Transverse colon (tissue), 4 donors: ENCODE results near the gene MAPKAP1. TPM values are rescaled to one million over a fixed set of nuclear protein-coding genes. Genes with fewer than 3 reads are reported as not detected.

Experiments
- DNase-seq: peaks from one replicate; pipeline ENCODE4 v3.0.0-alpha.2; 2019
- H3K27ac ChIP-seq, 4 donors: fragments of 200-600 bp; sonication (generic); 2 replicates each; pipeline ENCODE4 v1.5.1; 2016 to 2018; ENCODE audit warnings: inconsistent platforms in 4 of 4
- H3K27me3 ChIP-seq: fragments of 200-600 bp; sonication (generic); 2 replicates; pipeline ENCODE4 v1.5.1; 2017; ENCODE audit warnings: inconsistent platforms
- H3K36me3 ChIP-seq, 4 donors: fragments of 200-600 bp; sonication (generic); 2 replicates each; pipeline ENCODE4 v1.5.1; 2017 to 2019; ENCODE audit warnings: inconsistent platforms in 4 of 4
- H3K4me1 ChIP-seq, 4 donors: fragments of 200-600 bp; sonication (generic); 2 replicates each; pipeline ENCODE4 v1.5.1; 2017 to 2020; ENCODE audit warnings: inconsistent platforms in 4 of 4
- H3K4me3 ChIP-seq, 4 donors: fragments of 200-600 bp; sonication (generic); 1 replicate in 1 of 4; 2 replicates in 3 of 4; pipeline versions ENCODE4 v1.5.1 to v1.6.1; 2017 to 2019; ENCODE audit warnings: inconsistent platforms in 4 of 4
- H3K9me3 ChIP-seq, 2 donors: fragments of 200-600 bp; sonication (generic); 2 replicates each; pipeline ENCODE4 v1.5.1; 2017 to 2019; ENCODE audit warnings: inconsistent platforms in 2 of 2
- EP300 ChIP-seq: sonication (generic); formaldehyde crosslinking; IDR thresholded peaks from one replicate; pipeline ENCODE4 v1.6.1; 2017; ENCODE audit warnings: antibody characterized with exemption, low read depth
- POLR2A ChIP-seq: fragments of 450-650 bp; IDR thresholded peaks from one replicate; pipeline ENCODE4 v1.6.1; 2016; ENCODE audit warnings: antibody characterized with exemption, mild to moderate bottlenecking, moderate library complexity
- POLR2AphosphoS5 ChIP-seq, 3 donors: sonication (generic); formaldehyde crosslinking; IDR thresholded peaks; one replicate each; pipeline ENCODE4 v1.6.1; 2016; ENCODE audit warnings: antibody characterized with exemption in 3 of 3
- WGBS, 2 donors: methylation state at CpG; one replicate each; pipeline ENCODE4 v1.1.5; 2018; ENCODE audit warnings: low coverage in 1 of 2; 5-methylcytosine and 5-hydroxymethylcytosine counted together
- in situ Hi-C, 4 donors: fragments of 200-750 bp; cut with MboI; loops; one replicate each; pipeline versions ENCODE4 v1.15.0 to v1.15.1; 2017; ENCODE audit warnings: low sequenced_read_pairs in 3 of 4, low pct_ligation_motif_present in 1 of 4, low pct_unique_long_range_greater_than_20kb in 1 of 4
- intact Hi-C: fragments of 100-400 bp; cut with DNase I; formaldehyde crosslinking; loops from one replicate; pipeline ENCODE4 v1.15.1; 2023; ENCODE audit warnings: low total_unique reads
- total RNA-seq, 4 donors: library from RNA; depleted of rRNA; stranded (reverse); fragments of >200 nt; gene quantifications; one replicate each; pipeline ENCODE4 v1.1.0, GENCODE V29; 2016
- TF ChIP-seq, protein P1 (sequence below), 5 experiments: fragments of 200-600 bp in 3 of 5; fragments of 450-650 bp in 2 of 5; sonication (generic) in 3 of 5; IDR thresholded peaks; 1 replicate in 2 of 5; 2 replicates in 3 of 5; pipeline ENCODE4 v1.5.1; 2016 to 2017; ENCODE audit warnings: antibody characterized with exemption in 5 of 5, inconsistent platforms in 3 of 5, mild to moderate bottlenecking in 2 of 5, moderate library complexity in 1 of 5

The MAPKAP1 gene
- total RNA-seq, 4 donors from 2014 or later = 59.8 to 83.4 (median 71.2) TPM

DNA sequence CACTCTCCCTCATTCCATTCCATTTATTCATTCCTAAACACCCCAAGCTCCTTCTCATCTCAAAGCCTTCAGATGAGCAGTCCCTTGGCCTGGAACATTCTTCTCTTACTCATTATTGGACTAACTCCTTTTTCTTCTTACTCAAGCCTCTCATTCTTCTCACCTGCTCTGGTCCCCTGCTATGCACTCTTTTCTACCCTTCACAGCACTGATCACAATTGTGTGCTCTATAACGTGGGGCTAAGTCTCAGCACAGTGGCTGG, 212.4 kb downstream of the MAPKAP1 start:
- in situ Hi-C loops (no loop called here), intact Hi-C loops (no loop called here)
- Histone ChIP-seq H3K4me1 (peaks cover 0 to 27% (median 18%) of the 10 kb centered on the region in 4 donors), H3K9me3 (no peaks in the 10 kb centered on the region), H3K27ac (no peak overlapping the region), H3K4me3 (no peak overlapping the region), H3K36me3 (no peaks in the 10 kb centered on the region), H3K27me3 (no peaks in the 10 kb centered on the region)
- WGBS, 2 donors = 83 to 96% methylated on average over 1 of the region's 1 CpG
- TF ChIP-seq POLR2AphosphoS5 (IDR thresholded peaks at IDR 0.05) (no peak), EP300 (no peak), POLR2A (no peak)
- TF ChIP-seq, protein P1, sequence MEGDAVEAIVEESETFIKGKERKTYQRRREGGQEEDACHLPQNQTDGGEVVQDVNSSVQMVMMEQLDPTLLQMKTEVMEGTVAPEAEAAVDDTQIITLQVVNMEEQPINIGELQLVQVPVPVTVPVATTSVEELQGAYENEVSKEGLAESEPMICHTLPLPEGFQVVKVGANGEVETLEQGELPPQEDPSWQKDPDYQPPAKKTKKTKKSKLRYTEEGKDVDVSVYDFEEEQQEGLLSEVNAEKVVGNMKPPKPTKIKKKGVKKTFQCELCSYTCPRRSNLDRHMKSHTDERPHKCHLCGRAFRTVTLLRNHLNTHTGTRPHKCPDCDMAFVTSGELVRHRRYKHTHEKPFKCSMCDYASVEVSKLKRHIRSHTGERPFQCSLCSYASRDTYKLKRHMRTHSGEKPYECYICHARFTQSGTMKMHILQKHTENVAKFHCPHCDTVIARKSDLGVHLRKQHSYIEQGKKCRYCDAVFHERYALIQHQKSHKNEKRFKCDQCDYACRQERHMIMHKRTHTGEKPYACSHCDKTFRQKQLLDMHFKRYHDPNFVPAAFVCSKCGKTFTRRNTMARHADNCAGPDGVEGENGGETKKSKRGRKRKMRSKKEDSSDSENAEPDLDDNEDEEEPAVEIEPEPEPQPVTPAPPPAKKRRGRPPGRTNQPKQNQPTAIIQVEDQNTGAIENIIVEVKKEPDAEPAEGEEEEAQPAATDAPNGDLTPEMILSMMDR (IDR thresholded peaks at IDR 0.05) = no peak
- DNase-seq = no peak

DNA sequence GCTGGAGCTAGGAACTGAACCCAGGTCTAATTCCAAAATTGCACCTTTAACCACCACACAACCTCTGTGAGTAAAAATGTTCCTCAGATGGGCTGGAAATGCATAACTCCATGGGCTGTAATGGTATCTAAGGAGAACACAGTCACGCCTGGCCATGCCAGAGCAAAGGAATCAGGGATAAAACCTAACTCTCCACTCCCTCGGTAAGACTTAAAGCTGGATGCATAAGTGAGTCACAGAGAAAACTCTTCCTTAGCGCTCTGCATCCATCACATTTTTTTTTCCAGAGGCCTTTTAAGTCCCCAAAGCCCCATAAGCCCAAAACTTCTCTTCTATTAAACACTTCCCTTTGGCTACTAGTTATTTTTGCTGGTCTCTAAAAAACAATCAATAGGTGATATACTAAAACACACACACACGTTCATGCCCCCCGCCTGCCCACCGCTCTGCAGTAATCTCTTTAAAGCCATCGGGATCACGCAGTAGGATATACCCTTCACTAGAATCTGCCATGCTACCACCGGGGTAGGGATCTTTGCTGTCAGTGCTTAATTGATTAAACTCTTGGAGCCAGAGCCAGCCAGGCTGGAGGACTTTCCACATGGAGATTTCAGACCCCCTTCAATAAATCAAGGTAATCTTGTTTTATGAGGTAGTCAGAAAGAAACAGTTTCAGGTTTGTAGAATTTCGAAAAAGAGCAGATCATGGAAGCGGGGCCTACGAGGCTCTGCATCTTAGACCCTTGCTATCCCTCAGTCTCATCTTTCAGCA, 212.9 kb downstream of the MAPKAP1 start:
- no peaks in the 10 kb centered on the region for H3K36me3 ChIP-seq
- intact Hi-C loops = no loop called here
- 90 to 94% methylated on average over 5 to 12 of the region's 12 CpGs for WGBS, 2 donors

DNA sequence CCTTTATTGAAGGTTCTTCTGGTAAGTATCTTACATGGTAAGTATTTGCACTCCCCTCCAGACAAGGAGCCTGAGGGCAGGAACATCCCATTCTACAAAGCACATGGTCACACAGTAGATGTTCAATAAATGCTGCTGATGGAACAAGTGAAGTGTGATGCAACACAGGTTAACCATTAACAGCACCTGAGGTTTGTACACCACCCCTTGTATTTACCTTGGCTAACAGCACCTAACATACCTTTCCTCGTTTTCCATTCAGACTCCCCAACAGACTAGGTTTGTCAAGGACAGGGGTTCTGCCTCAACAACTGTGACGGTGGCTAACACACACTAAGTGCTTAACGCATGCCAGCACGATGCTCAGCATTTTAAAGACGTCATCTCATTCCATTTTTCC, 213.6 kb downstream of the MAPKAP1 start:
- Histone ChIP-seq H3K27ac (peak overlapping the region in 1 of 4 donors; percentile 10), H3K27me3 (no peaks in the 10 kb centered on the region), H3K9me3 (no peaks in the 10 kb centered on the region), H3K4me3 (no peak overlapping the region), H3K4me1 (peaks cover 0 to 27% (median 18%) of the 10 kb centered on the region in 4 donors), H3K36me3 (no peaks in the 10 kb centered on the region)
- WGBS, 2 donors = 65 to 100% methylated on average over 1 to 5 of the region's 5 CpGs
- intact Hi-C loops = no loop called here
- peak; percentile 16 for DNase-seq
- TF ChIP-seq, protein P1 (IDR thresholded peaks at IDR 0.05) = no peak
- TF ChIP-seq POLR2A (no peak), POLR2AphosphoS5 (IDR thresholded peaks at IDR 0.05) (no peak), EP300 (no peak)
- in situ Hi-C loops = no loop called here

More for the DNA sequence above, 212.9 kb downstream of the MAPKAP1 start:
- no peak overlapping the region for H3K4me3 ChIP-seq
- peaks cover 0 to 27% (median 18%) of the 10 kb centered on the region in 4 donors for H3K4me1 ChIP-seq
- DNase-seq = no peak
- no peak for TF ChIP-seq POLR2A
- TF ChIP-seq EP300 = no peak
- TF ChIP-seq, protein P1 (IDR thresholded peaks at IDR 0.05) = no peak
- TF ChIP-seq POLR2AphosphoS5 (IDR thresholded peaks at IDR 0.05) = no peak
- H3K27ac ChIP-seq = peak overlapping the region in 1 of 4 donors; percentile 10
- in situ Hi-C loops = no loop called here
- H3K9me3 ChIP-seq = no peaks in the 10 kb centered on the region
- H3K27me3 ChIP-seq = no peaks in the 10 kb centered on the region

DNA sequence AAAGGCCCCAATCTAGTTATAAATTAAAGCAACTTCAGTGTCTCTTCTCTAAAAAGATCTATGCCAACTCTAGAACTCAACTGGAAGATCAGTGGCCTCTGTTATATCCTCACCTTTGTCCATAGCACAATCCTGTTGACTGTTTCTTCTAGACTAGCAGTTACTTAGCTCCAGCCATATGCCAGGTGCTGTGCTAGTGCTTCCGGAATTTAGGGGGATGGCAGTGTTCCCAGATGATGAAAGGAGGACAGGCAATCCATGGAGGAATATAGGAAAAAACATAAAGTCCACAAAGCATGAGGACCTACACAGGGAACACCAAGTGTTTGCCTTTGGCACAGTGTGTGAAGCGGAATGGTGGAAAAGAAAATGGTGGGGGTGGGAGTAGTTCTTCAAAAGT, 214.3 kb downstream of the MAPKAP1 start:
- Histone ChIP-seq H3K9me3 (no peaks in the 10 kb centered on the region), H3K36me3 (no peaks in the 10 kb centered on the region), H3K27ac (no peak overlapping the region), H3K4me1 (peaks cover 0 to 22% (median 18%) of the 10 kb centered on the region in 4 donors), H3K27me3 (no peaks in the 10 kb centered on the region), H3K4me3 (no peak overlapping the region)
- WGBS, 2 donors = 74 to 100% methylated on average over 1 to 2 of the region's 2 CpGs
- intact Hi-C loops (no loop called here), in situ Hi-C loops (no loop called here)
- no peak for DNase-seq
- TF ChIP-seq POLR2AphosphoS5 (IDR thresholded peaks at IDR 0.05) (no peak), EP300 (no peak), POLR2A (no peak)
- TF ChIP-seq, protein P1 (IDR thresholded peaks at IDR 0.05) = no peak
